B cell (primary cell): Measurements from ENCODE around the gene SLC24A3.

ENCODE experiments used
- EZH2 ChIP-seq: IDR thresholded peaks from 2 replicates; pipeline ENCODE4 v1.6.1; 2012; ENCODE audit warnings: borderline replicate concordance, low read depth, mild to moderate bottlenecking, moderate library complexity, low read length; ENCODE audit not compliant: insufficient read depth, poor library complexity, severe bottlenecking
- TF ChIP-seq, protein P1 (sequence below): fragments of 200-600 bp; IDR thresholded peaks from one replicate; pipeline ENCODE4 v1.8.0; 2022; ENCODE audit warnings: antibody characterized with exemption, mild to moderate bottlenecking

DNA sequence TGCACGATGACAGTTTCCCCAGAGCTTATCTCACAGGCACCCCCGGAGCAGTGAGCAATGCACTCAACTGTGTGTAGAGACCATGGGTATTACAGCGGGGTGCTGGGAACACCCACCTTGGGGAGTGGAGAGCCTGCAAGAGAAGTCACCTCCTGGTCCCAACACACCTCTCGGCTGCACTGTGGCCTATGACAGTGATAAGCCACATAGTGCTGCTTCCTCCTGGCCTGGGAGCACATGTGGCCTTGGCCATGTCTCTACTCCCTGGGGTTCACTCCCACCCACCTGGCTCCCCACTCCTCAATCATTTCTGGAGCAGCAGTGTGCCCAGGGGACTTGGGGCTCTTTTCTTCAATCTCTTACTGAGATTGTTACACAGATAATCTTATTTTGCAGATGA is 77.0 kb downstream of the SLC24A3 start:
- TF ChIP-seq, protein P1, sequence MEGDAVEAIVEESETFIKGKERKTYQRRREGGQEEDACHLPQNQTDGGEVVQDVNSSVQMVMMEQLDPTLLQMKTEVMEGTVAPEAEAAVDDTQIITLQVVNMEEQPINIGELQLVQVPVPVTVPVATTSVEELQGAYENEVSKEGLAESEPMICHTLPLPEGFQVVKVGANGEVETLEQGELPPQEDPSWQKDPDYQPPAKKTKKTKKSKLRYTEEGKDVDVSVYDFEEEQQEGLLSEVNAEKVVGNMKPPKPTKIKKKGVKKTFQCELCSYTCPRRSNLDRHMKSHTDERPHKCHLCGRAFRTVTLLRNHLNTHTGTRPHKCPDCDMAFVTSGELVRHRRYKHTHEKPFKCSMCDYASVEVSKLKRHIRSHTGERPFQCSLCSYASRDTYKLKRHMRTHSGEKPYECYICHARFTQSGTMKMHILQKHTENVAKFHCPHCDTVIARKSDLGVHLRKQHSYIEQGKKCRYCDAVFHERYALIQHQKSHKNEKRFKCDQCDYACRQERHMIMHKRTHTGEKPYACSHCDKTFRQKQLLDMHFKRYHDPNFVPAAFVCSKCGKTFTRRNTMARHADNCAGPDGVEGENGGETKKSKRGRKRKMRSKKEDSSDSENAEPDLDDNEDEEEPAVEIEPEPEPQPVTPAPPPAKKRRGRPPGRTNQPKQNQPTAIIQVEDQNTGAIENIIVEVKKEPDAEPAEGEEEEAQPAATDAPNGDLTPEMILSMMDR: no peak
- no peak for TF ChIP-seq EZH2
